Spleen (tissue), 11 donors: Measurements from ENCODE around the gene FSTL4. TPM values are rescaled to one million over a fixed set of nuclear protein-coding genes. Genes with fewer than 3 reads are reported as not detected.

Experiments
- DNase-seq: peaks from one replicate; pipeline ENCODE4 v3.0.0-alpha.2; 2020
- H3K27ac ChIP-seq, 8 donors: fragments of 200-600 bp; sonication (generic) in 7 of 8; 1 replicate in 4 of 8; 2 replicates in 4 of 8; pipeline versions ENCODE4 v1.5.0 to v1.8.0; 2016 to 2021; ENCODE audit warnings: inconsistent platforms in 4 of 8, mild to moderate bottlenecking in 4 of 8, moderate library complexity in 1 of 8
- H3K27me3 ChIP-seq, 7 donors: fragments of 200-600 bp; sonication (generic) in 6 of 7; replicated peaks in 1 of 7; 1 replicate in 4 of 7; 2 replicates in 3 of 7; pipeline versions ENCODE4 v1.5.0 to v1.8.0; 2016 to 2021; ENCODE audit warnings: inconsistent platforms in 3 of 7, mild to moderate bottlenecking in 1 of 7
- H3K36me3 ChIP-seq, 6 donors: fragments of 200-600 bp; sonication (generic) in 5 of 6; 1 replicate in 4 of 6; 2 replicates in 2 of 6; pipeline versions ENCODE4 v1.5.0 to v1.8.0; 2016 to 2021; ENCODE audit warnings: inconsistent platforms in 2 of 6
- H3K4me1 ChIP-seq, 6 donors: fragments of 200-600 bp; sonication (generic) in 5 of 6; 1 replicate in 3 of 6; 2 replicates in 3 of 6; pipeline versions ENCODE4 v1.5.0 to v1.8.0; 2016 to 2021; ENCODE audit warnings: inconsistent platforms in 3 of 6
- H3K4me3 ChIP-seq, 8 donors: fragments of 200-600 bp; sonication (generic) in 7 of 8; 1 replicate in 4 of 8; 2 replicates in 4 of 8; pipeline versions ENCODE4 v1.5.0 to v1.8.0; 2016 to 2021; ENCODE audit warnings: inconsistent platforms in 4 of 8, mild to moderate bottlenecking in 4 of 8, moderate library complexity in 2 of 8
- H3K9me3 ChIP-seq, 8 donors: fragments of 200-600 bp; sonication (generic) in 7 of 8; 1 replicate in 4 of 8; 2 replicates in 4 of 8; pipeline versions ENCODE4 v1.5.0 to v1.8.0; 2016 to 2021; ENCODE audit warnings: inconsistent platforms in 4 of 8
- POLR2A ChIP-seq, 3 donors: fragments of 450-650 bp; IDR thresholded peaks; one replicate each; pipeline ENCODE4 v1.5.1; 2017; ENCODE audit warnings: antibody characterized with exemption in 3 of 3, mild to moderate bottlenecking in 1 of 3
- POLR2AphosphoS5 ChIP-seq, 3 donors: sonication (generic); formaldehyde crosslinking; IDR thresholded peaks; one replicate each; pipeline ENCODE4 v1.5.1; 2017; ENCODE audit warnings: antibody characterized with exemption in 3 of 3
- WGBS, 5 donors: extraction: QIAGEN DNeasy Blood & Tissue Kit in 3 of 5; methylation state at CpG; one replicate each; pipeline versions ENCODE4 v1.1.5 to v1.1.7; 2013 to 2018; 5-methylcytosine and 5-hydroxymethylcytosine counted together
- intact Hi-C: fragments of 100-400 bp; cut with DNase I; formaldehyde crosslinking; loops from one replicate; pipeline ENCODE4 v1.15.0; 2023; ENCODE audit warnings: low total_unique reads
- polyA plus RNA-seq, 3 donors: library from polyadenylated mRNA; stranded (reverse); fragments of 200-250 nt; gene quantifications; one replicate each; pipeline ENCODE4 v1.2.1, GENCODE V29; 2013
- total RNA-seq, 7 donors: library from RNA; depleted of rRNA in 3 of 7; stranded (reverse); fragments of >200 nt in 3 of 7; fragmentation: NEBNext Ultra II Directional in 4 of 7; extraction: Animal tissue kit (Norgen Biotek cat#: 25700) in 4 of 7; gene quantifications; one replicate each; pipeline versions ENCODE4 v1.1.0 to v1.2.1, GENCODE V29; 2016 to 2021
- TF ChIP-seq, protein P1 (sequence below), 11 experiments: fragments of 200-600 bp in 7 of 11; fragments of 450-650 bp in 4 of 11; sonication (generic) in 4 of 11; IDR thresholded peaks in 8 of 11; conservative IDR thresholded peaks in 3 of 11; 1 replicate in 7 of 11; 2 replicates in 4 of 11; pipeline versions ENCODE4 v1.4.0 to v1.8.0; 2016 to 2021; ENCODE audit warnings: antibody characterized with exemption in 11 of 11, inconsistent platforms in 4 of 11, mild to moderate bottlenecking in 1 of 11
- donor health status: healthy with polysubstance abuse.
- donor health status: DM: no; HTN: no; CAD: no; lungs with moderate emphysema.
- donor health status: DM: no; HTN: no; CAD: no.
- donor health status: Bipolar disorder and iron deficiency.
- donor health status: healthy.
- donor health status: DM: no; HTN: no; CAD: no.
- donor health status: DM: yes; HTN: yes; CAD: no.

The FSTL4 gene
- total and polyA plus RNA-seq, 10 donors, result under 0.01 to 1.0 (median 0.37) TPM; not detected in 4

GRCh38 chr5:133552925-133553525 is 59.3 kb downstream of the FSTL4 start:
- DNase-seq, result peak; percentile 84
- TF ChIP-seq, protein P1, sequence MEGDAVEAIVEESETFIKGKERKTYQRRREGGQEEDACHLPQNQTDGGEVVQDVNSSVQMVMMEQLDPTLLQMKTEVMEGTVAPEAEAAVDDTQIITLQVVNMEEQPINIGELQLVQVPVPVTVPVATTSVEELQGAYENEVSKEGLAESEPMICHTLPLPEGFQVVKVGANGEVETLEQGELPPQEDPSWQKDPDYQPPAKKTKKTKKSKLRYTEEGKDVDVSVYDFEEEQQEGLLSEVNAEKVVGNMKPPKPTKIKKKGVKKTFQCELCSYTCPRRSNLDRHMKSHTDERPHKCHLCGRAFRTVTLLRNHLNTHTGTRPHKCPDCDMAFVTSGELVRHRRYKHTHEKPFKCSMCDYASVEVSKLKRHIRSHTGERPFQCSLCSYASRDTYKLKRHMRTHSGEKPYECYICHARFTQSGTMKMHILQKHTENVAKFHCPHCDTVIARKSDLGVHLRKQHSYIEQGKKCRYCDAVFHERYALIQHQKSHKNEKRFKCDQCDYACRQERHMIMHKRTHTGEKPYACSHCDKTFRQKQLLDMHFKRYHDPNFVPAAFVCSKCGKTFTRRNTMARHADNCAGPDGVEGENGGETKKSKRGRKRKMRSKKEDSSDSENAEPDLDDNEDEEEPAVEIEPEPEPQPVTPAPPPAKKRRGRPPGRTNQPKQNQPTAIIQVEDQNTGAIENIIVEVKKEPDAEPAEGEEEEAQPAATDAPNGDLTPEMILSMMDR (IDR thresholded peaks at IDR 0.05 in 8 of 11, conservative IDR thresholded peaks at IDR 0.05 in 3 of 11), result peak in 10 of 11 experiments; percentile 5 to 78 (median 63)
- no peak for TF ChIP-seq POLR2AphosphoS5 (IDR thresholded peaks at IDR 0.05)
- intact Hi-C loops, result no loop called here

DNA sequence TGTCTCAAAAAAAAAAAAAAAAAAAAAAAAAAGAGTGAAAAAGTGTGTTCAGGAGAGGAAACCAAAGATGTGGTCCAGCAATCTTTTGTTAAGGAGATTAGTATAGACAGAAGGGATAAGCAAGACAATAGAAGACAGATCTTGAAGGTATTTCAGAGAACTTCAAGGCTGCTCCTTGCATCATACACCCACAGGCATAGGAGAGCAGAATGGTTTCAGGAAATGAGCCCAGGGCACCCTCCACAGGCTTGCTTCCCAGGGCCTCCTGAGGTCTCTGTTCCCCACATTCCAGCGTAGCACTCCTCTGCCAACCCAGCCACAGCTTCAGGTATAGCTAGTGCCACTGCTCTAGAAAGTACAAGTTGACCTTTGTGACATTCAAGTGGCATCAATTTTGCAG is 65.8 kb downstream of the FSTL4 start:
- intact Hi-C loops, result no loop called here
- Histone ChIP-seq H3K27me3 (peaks cover 0 to 20% (median 0%) of the 10 kb centered on the region in 7 donors), H3K9me3 (peaks cover 0 to 9% (median 0%) of the 10 kb centered on the region in 8 donors), H3K27ac (no peak overlapping the region), H3K4me1 (no peaks in the 10 kb centered on the region), H3K4me3 (no peak overlapping the region), H3K36me3 (no peaks in the 10 kb centered on the region)
- DNase-seq, result no peak
- WGBS, 5 donors, result 67 to 91% (median 83%) methylated on average over 1 of the region's 1 CpG
- TF ChIP-seq POLR2A (IDR thresholded peaks at IDR 0.05), result no peak
- TF ChIP-seq POLR2AphosphoS5 (IDR thresholded peaks at IDR 0.05), result no peak
- TF ChIP-seq, protein P1 (IDR thresholded peaks at IDR 0.05 in 8 of 11, conservative IDR thresholded peaks at IDR 0.05 in 3 of 11), result no peak

More at GRCh38 chr5:133552925-133553525, 59.3 kb downstream of the FSTL4 start:
- Histone ChIP-seq H3K27me3 (peaks cover 0 to 48% (median 3%) of the 10 kb centered on the region in 7 donors), H3K4me1 (no peaks in the 10 kb centered on the region), H3K27ac (no peak overlapping the region), H3K4me3 (no peak overlapping the region), H3K36me3 (no peaks in the 10 kb centered on the region), H3K9me3 (no peaks in the 10 kb centered on the region)
- WGBS, 5 donors, result 23 to 29% (median 26%) methylated on average over 13 of the region's 13 CpGs

- H3K9me3 ChIP-seq, result peaks cover 0 to 9% (median 0%) of the 10 kb centered on the region in 8 donors
- TF ChIP-seq, protein P1 (IDR thresholded peaks at IDR 0.05 in 8 of 11, conservative IDR thresholded peaks at IDR 0.05 in 3 of 11), result no peak
- TF ChIP-seq POLR2AphosphoS5 (IDR thresholded peaks at IDR 0.05) (no peak), POLR2A (IDR thresholded peaks at IDR 0.05) (no peak)
- H3K27ac ChIP-seq, result no peak overlapping the region
- H3K4me3 ChIP-seq, result no peak overlapping the region
- intact Hi-C loops, result no loop called here
- 66 to 78% (median 70%) methylated on average over 3 of the region's 3 CpGs for WGBS, 5 donors
- H3K27me3 ChIP-seq, result peaks cover 0 to 23% (median 0%) of the 10 kb centered on the region in 7 donors
- no peak for DNase-seq
- no peaks in the 10 kb centered on the region for H3K4me1 ChIP-seq
- H3K36me3 ChIP-seq, result no peaks in the 10 kb centered on the region
These were observed 68.0 kb downstream of the FSTL4 start for GRCh38 chr5:133544346-133544745.

- Histone ChIP-seq H3K27ac (no peak overlapping the region), H3K4me3 (no peak overlapping the region), H3K27me3 (peaks cover 0 to 32% (median 0%) of the 10 kb centered on the region in 7 donors), H3K36me3 (no peaks in the 10 kb centered on the region), H3K4me1 (no peaks in the 10 kb centered on the region), H3K9me3 (no peaks in the 10 kb centered on the region)
- TF ChIP-seq, protein P1 (IDR thresholded peaks at IDR 0.05 in 8 of 11, conservative IDR thresholded peaks at IDR 0.05 in 3 of 11), result no peak
- TF ChIP-seq POLR2A (IDR thresholded peaks at IDR 0.05), result no peak
- DNase-seq, result no peak
- intact Hi-C loops, result no loop called here
- WGBS, 5 donors, result 80 to 94% (median 93%) methylated on average over 1 of the region's 1 CpG
These were observed 72.5 kb downstream of the FSTL4 start for GRCh38 chr5:133539818-133540217.
